Kasumi-1 (cell line): ENCODE data around the gene OSBPL10.

ENCODE experiments used
- DNase-seq, 2 experiments: peaks; one replicate each; lab custom pipeline; 2025; lab: John Stamatoyannopoulos, UW

Gene OSBPL10

GRCh38 chr3:31667582-31667981, 313.5 kb downstream of the OSBPL10 start:
- no peak for DNase-seq

DNA sequence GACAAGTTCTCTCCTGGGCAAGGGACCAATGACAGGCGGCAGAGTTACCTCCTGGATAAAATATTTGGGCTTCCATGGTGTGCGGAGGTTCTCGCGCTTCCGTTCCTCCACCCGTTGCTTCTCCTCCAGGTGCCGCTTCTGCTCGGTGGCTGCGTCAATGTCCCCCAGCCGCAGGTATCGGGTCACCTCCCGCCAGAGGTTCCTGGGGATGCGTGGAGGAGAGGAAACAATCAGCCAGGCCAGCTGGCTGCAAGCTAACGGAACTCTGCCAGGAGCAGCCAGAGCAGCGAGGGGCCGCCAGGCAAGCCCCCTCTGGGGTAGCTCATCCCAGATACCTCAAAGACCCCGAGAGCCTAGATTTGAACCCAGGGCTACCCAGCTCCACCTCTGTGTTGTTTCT, 317.0 kb downstream of the OSBPL10 start:
- no peak for DNase-seq

DNA sequence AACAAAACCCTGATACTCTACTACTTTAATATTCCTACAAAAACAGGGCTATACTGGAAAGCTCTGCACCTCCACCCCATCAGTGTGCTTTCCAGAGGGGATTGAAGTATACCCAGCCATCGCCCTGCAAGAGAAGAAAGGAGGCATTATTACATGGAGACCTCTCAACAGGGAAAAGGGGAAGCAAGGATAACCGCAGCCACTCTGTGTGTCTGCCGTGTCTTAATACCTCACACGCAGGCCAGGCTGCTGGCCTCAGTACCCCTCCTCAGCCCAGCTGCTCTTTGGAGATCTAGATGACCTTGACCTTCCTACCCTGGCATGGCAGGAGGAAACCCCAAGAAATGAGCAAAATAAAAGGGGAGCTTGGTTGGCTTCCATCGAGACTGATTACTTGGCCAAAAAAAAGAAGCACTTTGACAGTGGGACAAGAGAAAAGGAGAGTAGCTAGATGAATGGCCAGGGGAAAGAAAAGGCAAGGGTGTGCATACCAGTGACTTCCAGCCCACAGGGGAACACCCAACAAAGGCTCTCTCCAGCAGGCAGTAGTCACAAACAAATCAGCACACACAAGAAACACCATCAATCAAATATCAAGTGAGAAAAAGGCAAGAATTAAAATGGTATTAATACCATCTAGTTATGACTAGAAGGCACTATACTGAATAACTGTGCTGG, 318.9 kb downstream of the OSBPL10 start:
- peak; percentile 28 to 41 for DNase-seq

DNA sequence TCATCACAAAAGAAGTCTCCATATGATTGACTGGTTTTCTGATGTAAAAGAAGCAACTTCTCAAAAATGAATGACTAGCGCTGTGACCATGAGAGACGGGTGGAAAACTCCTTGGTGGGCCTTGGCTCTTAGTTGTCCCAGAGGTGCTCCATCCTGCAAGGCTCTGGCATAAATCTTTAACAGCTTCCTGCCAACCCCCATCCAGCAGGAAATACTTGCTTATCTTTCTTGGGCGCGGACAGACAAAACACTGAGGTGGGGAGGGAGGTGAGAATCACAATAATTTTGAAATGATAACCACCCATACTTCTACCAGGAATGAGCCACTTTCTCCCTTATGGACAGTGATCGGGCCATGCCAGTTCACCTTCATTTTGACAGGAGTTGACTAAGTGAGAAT, 319.8 kb downstream of the OSBPL10 start:
- no peak for DNase-seq

GRCh38 chr3:31659246-31659645, 321.8 kb downstream of the OSBPL10 start:
- no peak for DNase-seq

GRCh38 chr3:31654998-31655397, 326.1 kb downstream of the OSBPL10 start:
- no peak for DNase-seq

DNA sequence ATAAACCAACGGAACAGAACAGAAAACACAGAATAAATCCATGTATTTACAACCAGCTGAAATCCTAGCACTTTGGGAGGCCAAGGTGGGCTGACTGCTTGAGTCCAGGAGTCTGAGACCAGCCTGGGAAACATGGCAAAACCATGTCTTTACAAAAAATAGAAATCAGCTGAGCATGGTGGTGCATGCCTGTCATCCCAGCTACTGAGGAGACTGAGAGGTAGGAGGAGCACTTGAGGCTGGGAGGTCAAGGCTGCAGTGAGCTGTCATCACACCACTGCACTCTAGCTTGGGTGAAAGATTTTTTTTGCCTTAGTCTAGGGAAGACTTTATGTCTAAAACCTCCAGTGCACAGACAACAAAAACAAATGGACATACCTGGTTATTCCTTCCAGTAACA, 327.6 kb downstream of the OSBPL10 start:
- DNase-seq, result no peak

GRCh38 chr3:31652296-31652695, 328.8 kb downstream of the OSBPL10 start:
- DNase-seq, result no peak

DNA sequence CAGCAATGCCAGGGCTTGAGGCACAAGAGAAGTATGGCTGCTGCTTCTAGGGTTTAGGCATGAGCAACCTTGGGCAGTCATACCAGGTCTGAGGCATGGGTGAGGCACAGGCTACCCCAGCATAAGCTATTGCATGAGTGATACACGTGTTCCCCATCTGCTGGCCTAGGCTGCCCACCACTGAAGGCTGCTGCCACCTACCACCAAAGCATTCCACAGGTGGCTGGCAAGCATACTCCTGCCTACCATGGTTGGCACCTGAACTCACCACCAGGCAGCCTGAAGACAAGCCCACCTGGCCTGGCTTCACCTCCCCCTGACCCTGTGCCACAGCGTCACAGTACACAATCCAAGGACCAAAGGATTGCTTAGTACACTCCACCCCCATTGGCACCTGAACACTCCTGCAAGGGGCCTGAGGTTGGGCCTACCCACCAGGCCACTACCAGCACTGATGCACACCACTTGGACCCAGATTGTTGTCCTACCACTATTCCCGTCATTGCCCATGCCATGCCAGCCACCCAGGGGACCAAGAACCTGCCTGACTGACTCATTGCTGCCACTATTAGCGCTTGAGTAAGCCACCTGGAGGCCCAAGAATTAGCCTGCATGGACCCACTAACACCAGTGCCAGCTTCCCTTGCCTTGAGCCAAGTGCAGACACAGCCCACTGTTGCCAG, 332.6 kb downstream of the OSBPL10 start:
- DNase-seq, result no peak

DNA sequence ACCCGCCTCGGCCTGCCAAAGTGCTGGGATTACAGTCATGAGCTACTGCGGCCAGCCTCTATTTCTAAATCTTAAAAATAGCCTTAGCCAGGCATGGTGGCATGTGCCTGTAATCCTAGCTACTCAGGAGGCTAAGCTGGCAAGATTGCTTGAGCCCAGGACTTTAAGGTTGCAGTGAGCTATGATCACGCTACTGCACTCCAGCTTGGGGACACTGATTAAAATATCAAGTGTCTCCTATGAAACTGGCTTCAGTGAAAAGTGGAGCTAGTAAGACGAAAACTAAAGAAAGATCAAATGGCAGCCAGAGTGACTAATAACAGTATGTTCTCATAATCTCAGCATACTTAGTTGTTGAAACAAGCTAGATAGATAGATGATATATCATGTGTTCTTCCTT, 335.8 kb downstream of the OSBPL10 start:
- DNase-seq, result no peak

- no peak for DNase-seq
Measured at GRCh38 chr3:31639828-31640227, 341.2 kb downstream of the OSBPL10 start.

DNA sequence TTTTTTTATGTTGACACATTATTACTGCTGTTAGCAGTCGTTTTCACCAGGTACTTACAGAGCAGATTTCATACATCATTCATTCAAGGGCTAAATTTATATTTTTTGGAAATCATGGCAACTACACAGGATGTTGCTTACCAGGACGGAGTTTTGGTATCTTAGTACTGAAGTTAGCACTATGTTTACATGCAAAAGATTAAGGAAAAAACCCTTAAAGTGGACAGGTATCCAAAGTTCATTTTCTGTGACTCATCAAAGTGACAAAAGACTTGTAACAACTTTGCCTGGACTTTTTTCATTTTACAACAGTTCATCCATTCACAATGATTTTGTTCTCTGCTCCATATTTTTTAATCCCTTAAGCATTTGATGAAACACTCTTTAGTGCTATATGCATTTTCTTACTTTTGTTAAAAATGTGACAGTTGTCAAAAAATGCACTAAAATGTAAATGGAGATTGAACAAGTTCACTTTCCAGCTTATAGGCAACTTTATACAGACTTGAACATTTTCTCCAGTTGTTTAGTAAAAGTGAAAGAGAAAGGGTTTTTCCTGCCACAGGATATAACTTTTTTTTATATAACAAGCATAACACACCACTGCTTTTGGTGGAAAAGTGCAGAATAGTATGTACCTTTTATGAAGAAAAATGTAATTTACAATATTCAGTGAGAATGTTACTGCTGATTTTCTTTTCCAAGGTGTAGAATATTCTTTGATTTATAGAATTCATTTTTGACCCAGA, 344.2 kb downstream of the OSBPL10 start:
- DNase-seq, result no peak

GRCh38 chr3:31636049-31636448, 345.0 kb downstream of the OSBPL10 start:
- no peak for DNase-seq

GRCh38 chr3:31635545-31635944, 345.5 kb downstream of the OSBPL10 start:
- no peak for DNase-seq

DNA sequence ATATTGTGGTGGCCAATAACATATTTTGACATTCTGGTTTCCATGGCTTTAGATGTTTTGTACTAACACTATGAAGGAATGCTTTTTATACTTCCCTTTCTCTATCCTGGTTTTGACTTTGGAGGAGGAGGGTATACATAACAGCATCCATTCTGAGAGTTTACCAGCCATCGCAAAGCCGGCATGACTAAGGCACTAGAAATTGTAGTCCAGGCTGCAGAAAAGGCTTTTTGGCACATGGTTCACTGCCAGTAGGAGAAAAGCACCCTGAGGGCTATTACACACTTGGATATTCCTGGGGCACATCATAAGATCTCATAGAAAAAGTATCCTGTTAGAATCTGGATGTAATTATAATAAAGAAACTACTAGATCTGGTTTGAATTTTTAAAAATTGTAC, 346.6 kb downstream of the OSBPL10 start:
- no peak for DNase-seq

GRCh38 chr3:31629054-31629453, 352.0 kb downstream of the OSBPL10 start:
- DNase-seq, result peak; percentile 76 to 79

DNA sequence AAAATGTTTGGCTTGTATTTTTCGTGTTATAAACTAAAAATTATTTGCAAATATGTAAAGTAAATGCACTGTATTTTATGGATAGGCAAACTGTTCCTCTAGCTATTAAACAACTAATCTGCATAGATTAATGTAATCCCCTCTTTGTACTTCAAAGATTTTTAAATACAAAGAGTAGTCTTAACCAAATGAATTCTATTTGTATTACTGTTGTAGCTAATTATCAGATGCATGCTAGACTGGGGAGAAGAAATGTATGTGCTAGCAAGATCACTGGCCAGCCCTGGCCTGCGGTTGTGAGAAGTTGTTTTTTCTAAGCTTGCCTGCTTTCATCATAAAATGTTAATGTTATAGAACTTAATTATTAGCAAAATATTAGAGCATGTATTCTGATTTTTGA, 355.7 kb downstream of the OSBPL10 start:
- no peak for DNase-seq

DNA sequence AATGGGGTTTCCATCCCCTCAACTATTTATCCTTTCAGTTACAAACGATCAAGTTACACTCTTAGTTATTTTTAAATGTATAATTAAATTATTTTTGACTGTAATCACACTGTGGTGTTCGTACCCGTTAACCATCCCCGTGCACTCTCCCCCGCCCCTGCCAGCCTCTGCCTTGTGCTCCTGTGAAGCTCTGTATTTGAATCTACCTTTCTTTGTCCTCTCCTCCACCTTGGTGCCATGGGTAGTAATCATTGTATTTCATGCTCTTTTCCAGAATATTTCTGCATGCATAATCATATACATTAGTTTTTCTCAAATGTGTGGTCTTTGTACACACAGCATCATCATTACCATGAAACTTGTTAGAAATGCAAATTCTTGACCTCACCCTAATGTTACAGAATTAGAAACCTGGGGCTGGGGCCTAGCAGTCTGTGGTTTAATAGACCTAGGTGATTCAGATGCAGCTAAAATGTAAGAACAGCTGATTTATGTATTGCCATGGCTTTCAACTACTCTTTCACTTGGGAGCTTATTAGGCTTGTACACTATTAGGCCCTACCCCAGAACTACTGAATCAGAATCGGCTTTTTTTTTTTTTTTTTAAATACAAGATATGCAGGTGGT, 356.9 kb downstream of the OSBPL10 start:
- DNase-seq, result no peak

DNA sequence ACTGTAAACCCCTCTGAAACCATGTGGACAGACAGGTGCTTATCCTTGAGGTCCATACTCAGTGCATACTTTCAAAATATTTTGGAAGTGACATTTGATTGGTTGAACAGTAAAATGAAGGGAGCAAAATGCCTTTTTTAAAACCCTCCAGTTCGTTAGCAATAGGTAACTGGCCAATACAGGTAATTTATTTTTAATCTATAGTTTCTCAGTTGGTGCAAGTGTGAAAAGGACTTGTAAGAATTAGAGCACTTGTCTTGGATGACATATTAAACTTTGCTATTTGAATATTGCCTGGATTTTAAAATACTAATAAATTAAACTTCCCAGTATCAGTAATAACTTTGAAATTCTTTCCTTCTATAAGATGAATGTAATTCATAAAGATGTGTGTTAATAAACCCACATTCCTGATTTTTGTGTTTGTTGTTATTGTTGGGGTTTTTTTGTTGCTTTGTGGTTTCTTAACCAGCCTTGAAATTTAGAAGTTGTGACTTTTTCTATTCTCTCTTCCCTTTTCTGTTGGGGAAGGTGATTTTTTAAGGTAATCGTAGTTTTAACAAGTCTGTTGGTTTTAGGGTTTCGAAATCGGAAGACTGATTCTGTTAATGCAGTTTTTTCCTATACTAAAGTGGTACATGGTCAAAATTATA, 358.3 kb downstream of the OSBPL10 start:
- DNase-seq, result no peak

DNA sequence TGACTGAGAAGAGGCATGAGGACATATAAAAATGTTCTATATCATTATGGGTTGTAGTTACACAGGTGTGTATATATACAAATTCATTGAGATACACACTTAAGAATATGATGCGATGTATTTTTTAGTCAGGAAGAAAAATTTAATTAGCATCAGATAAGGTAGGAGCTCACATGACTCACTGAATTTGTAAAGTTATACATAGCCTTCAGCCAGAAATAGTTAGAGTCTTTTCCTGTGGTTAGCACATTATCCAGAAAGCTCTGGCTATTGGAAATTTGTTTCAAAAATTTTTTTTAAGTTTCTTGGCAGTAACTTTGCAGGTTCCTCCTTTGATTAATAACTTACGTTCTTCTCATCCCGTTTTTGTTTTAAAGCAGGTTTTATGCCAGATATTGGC, 359.7 kb downstream of the OSBPL10 start:
- DNase-seq, result peak in 1 of 2 experiments; percentile 5

DNA sequence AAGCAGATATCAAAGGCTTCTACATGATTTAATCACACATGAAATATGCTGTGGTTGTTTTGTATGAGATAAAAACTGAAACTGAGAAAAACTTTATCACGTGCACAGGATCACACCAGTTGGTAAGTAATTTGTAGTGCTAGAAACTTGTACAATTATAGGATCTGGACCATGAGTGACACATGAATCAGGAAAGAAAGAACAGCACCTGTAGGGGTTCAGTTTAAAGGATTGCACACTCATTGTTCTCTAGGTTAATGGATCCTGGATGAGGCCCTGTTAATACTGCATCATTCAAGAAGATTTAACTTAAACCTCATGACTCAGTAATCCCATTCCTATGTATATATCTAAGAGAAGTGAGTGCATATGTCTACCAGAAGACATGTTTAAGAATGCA, 360.4 kb downstream of the OSBPL10 start:
- DNase-seq, result no peak

DNA sequence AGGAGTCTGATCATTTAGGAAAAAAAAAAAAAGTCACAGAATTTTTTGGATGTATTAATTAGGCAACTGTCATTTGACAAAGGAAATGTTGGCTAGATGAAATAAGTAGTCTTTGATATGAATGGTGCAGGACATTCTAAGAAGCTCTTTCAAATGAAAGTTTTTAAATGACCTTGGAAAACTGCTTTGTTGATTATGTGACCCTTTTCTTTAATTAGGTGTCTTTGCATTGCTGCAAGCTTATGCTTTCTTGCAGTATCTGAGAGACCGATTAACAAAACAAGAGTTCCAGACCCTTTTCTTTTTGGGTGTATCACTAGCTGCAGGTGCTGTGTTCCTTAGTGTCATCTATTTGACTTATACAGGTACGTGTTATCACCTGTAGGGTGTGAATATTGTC, 364.4 kb downstream of the OSBPL10 start:
- DNase-seq, result no peak
